ENCODE results near the gene HS3ST4. TPM values are rescaled to one million over a fixed set of nuclear protein-coding genes. Genes with fewer than 3 reads are reported as not detected.

The HS3ST4 gene
- total RNA-seq (2014; rRNA removed; shearing (Covaris generic)) = not detected in 2 replicates

GRCh38 chr16:25691519-25692091 is at the start of gene HS3ST4:
TSS of gene HS3ST4 (plus strand) at chr16:25691959.
- in situ Hi-C loops (cut with HindIII; ENCODE audit: low sequenced_read_pairs) = no loop called here
- no peak for DNase-seq (ENCODE audit: low spot score)

GRCh38 chr16:25643633-25644032 is 48.1 kb upstream of the HS3ST4 start:
- DNase-seq (ENCODE audit: low spot score) = no peak
- in situ Hi-C loops (cut with HindIII; ENCODE audit: low sequenced_read_pairs) = no loop called here

- in situ Hi-C loops (cut with HindIII; ENCODE audit: low sequenced_read_pairs) = no loop called here
- DNase-seq (ENCODE audit: low spot score) = no peak
These were observed 35.1 kb upstream of the HS3ST4 start for GRCh38 chr16:25656639-25657038.

- in situ Hi-C loops (cut with HindIII; ENCODE audit: low sequenced_read_pairs) = no loop called here
- no peak for DNase-seq (ENCODE audit: low spot score)
These were observed 14.9 kb upstream of the HS3ST4 start for GRCh38 chr16:25676820-25677219.

GRCh38 chr16:25679511-25679910 is 12.2 kb upstream of the HS3ST4 start:
- DNase-seq (ENCODE audit: low spot score) = no peak
- in situ Hi-C loops (cut with HindIII; ENCODE audit: low sequenced_read_pairs) = no loop called here

- DNase-seq (ENCODE audit: low spot score) = no peak
- in situ Hi-C loops (cut with HindIII; ENCODE audit: low sequenced_read_pairs) = no loop called here
These were observed 2.5 kb upstream of the HS3ST4 start for GRCh38 chr16:25689137-25689836.

- in situ Hi-C loops (cut with HindIII; ENCODE audit: low sequenced_read_pairs) = no loop called here
- no peak for DNase-seq (ENCODE audit: low spot score)
These were observed 1.1 kb upstream of the HS3ST4 start for GRCh38 chr16:25690552-25691143.

GRCh38 chr16:25692351-25692741 is 587 bp downstream of the HS3ST4 start:
- DNase-seq (ENCODE audit: low spot score) = no peak
- in situ Hi-C loops (cut with HindIII; ENCODE audit: low sequenced_read_pairs) = no loop called here

GRCh38 chr16:25692742-25693508 is 1.2 kb downstream of the HS3ST4 start:
- no peak for DNase-seq (ENCODE audit: low spot score)
- in situ Hi-C loops (cut with HindIII; ENCODE audit: low sequenced_read_pairs) = no loop called here

- in situ Hi-C loops (cut with HindIII; ENCODE audit: low sequenced_read_pairs) = no loop called here
- no peak for DNase-seq (ENCODE audit: low spot score)
These were observed 1.9 kb downstream of the HS3ST4 start for GRCh38 chr16:25693631-25694030.

GRCh38 chr16:25699069-25699468 is 7.3 kb downstream of the HS3ST4 start:
- in situ Hi-C loops (cut with HindIII; ENCODE audit: low sequenced_read_pairs) = no loop called here
- DNase-seq (ENCODE audit: low spot score) = no peak

GRCh38 chr16:25700547-25700946 is 8.8 kb downstream of the HS3ST4 start:
- in situ Hi-C loops (cut with HindIII; ENCODE audit: low sequenced_read_pairs) = no loop called here
- DNase-seq (ENCODE audit: low spot score) = no peak

- in situ Hi-C loops (cut with HindIII; ENCODE audit: low sequenced_read_pairs) = no loop called here
- no peak for DNase-seq (ENCODE audit: low spot score)
These were observed 15.8 kb downstream of the HS3ST4 start for GRCh38 chr16:25707553-25707952.

- in situ Hi-C loops (cut with HindIII; ENCODE audit: low sequenced_read_pairs) = no loop called here
- no peak for DNase-seq (ENCODE audit: low spot score)
These were observed 16.3 kb downstream of the HS3ST4 start for GRCh38 chr16:25707982-25708583.

- in situ Hi-C loops (cut with HindIII; ENCODE audit: low sequenced_read_pairs) = no loop called here
- DNase-seq (ENCODE audit: low spot score) = no peak
These were observed 17.5 kb downstream of the HS3ST4 start for GRCh38 chr16:25709213-25709612.

GRCh38 chr16:25713785-25714570 is 22.2 kb downstream of the HS3ST4 start:
- in situ Hi-C loops (cut with HindIII; ENCODE audit: low sequenced_read_pairs) = no loop called here

GRCh38 chr16:25716186-25716585 is 24.4 kb downstream of the HS3ST4 start:
- in situ Hi-C loops (cut with HindIII; ENCODE audit: low sequenced_read_pairs) = no loop called here
- DNase-seq (ENCODE audit: low spot score) = no peak

More at GRCh38 chr16:25713785-25714570, 22.2 kb downstream of the HS3ST4 start:
- DNase-seq (ENCODE audit: low spot score) = no peak

- in situ Hi-C loops (cut with HindIII; ENCODE audit: low sequenced_read_pairs) = no loop called here
- no peak for DNase-seq (ENCODE audit: low spot score)
These were observed 29.7 kb downstream of the HS3ST4 start for GRCh38 chr16:25721439-25721838.
